Measurements from ENCODE around the gene TBC1D1. TPM values are rescaled to one million over a fixed set of nuclear protein-coding genes. Genes with fewer than 3 reads are reported as not detected.

Gene TBC1D1
- total RNA-seq, 1 donor from 2014 or later, result 113 TPM

DNA sequence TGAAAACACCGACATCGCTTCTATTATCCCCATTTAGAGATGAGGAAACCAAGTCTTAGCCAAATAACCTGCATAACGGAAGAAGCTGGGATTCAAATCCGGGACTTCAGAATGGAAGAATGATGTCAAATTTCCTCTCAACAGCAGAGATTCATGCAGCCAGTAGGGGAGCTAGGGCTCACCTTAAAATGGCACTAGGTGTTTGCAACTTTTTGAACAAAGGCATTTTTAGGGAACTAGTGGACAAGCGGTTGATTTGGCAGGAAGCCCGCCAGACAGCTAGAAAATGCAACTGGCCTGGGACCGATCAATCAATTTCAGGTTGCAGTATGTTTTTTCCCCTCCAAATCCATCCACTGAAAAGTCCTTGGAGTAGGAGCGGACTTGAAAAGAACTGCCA is 293.5 kb downstream of the TBC1D1 start:
- peaks cover 47% of the 10 kb centered on the region for H3K4me1 Mint-ChIP-seq
- no peak overlapping the region for H3K27ac Mint-ChIP-seq (ENCODE audit: unreplicated experiment)
- H3K27me3 Mint-ChIP-seq (ENCODE audit: low read depth), result no peaks in the 10 kb centered on the region
- TF ChIP-seq, protein P1, sequence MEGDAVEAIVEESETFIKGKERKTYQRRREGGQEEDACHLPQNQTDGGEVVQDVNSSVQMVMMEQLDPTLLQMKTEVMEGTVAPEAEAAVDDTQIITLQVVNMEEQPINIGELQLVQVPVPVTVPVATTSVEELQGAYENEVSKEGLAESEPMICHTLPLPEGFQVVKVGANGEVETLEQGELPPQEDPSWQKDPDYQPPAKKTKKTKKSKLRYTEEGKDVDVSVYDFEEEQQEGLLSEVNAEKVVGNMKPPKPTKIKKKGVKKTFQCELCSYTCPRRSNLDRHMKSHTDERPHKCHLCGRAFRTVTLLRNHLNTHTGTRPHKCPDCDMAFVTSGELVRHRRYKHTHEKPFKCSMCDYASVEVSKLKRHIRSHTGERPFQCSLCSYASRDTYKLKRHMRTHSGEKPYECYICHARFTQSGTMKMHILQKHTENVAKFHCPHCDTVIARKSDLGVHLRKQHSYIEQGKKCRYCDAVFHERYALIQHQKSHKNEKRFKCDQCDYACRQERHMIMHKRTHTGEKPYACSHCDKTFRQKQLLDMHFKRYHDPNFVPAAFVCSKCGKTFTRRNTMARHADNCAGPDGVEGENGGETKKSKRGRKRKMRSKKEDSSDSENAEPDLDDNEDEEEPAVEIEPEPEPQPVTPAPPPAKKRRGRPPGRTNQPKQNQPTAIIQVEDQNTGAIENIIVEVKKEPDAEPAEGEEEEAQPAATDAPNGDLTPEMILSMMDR (conservative IDR thresholded peaks at IDR 0.05), result peak; percentile 39
- no peak for DNase-seq (ENCODE audit: low read depth, low spot score)
- H3K36me3 Mint-ChIP-seq (ENCODE audit: low read depth), result peaks cover 11% of the 10 kb centered on the region
- H3K9me3 Mint-ChIP-seq, result peaks cover 6% of the 10 kb centered on the region
- H3K4me3 Mint-ChIP-seq, result no peak overlapping the region

DNA sequence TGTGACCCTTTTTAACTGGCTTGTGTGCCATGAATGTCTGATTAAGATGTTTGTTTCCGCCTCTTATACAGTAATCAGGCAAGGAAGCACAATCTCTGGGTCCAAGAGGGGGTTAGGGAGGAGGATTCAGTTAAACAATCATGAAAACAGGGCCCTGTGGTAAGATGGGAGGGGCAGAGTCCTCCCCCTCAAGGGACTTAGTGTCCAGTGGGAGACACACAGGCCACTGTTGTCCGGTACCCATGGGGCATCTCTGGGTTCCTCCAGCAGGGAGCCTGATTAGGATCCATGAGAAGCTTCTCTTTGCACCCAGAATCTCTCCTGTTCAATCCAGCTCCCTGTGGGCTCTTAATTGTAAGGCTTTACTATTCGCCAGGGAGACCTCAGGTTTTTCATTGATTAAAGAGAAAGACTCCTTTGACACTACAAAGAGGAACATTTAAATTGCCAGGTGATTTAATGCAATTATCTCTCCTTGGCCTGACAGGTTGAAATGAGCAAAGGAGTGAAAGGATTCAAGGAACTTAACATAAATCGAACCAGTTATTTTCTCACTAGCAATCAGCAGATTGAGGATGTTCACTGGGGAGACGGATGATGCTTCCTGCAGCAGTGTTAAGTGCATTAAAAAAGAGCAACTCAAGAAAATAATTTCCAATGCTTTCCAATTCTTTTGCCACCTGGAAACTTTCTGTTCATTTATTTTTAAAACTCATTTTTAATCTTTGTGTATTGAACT is 294.7 kb downstream of the TBC1D1 start:
- TF ChIP-seq, protein P1 (conservative IDR thresholded peaks at IDR 0.05), result no peak
- no peak overlapping the region for H3K4me3 Mint-ChIP-seq
- H3K36me3 Mint-ChIP-seq (ENCODE audit: low read depth), result peaks cover 11% of the 10 kb centered on the region
- no peak for DNase-seq (ENCODE audit: low read depth, low spot score)
- peaks cover 6% of the 10 kb centered on the region for H3K9me3 Mint-ChIP-seq
- H3K4me1 Mint-ChIP-seq, result peaks cover 45% of the 10 kb centered on the region
- H3K27ac Mint-ChIP-seq (ENCODE audit: unreplicated experiment), result peak overlapping the region; percentile 86
- H3K27me3 Mint-ChIP-seq (ENCODE audit: low read depth), result no peaks in the 10 kb centered on the region

DNA sequence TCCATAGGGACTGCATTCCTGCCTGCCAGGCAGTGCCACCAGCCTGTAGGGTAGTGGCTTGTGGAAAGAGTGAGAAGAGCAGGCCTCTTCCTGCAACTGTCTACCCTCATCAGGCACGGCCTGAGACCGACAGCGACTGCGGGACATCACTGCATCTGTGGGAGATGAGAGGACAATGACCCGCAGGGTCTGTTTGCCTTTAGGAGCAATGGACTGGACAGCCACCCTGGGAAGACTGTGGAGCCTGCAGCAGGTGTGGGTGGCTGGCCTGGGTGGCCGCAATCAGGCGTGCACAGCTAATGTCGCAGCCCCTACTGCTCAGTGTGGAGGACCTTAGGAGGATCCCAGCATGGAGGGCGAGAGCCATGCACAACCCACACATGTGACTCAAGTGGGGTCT is 297.3 kb downstream of the TBC1D1 start:
- H3K27ac Mint-ChIP-seq (ENCODE audit: unreplicated experiment), result no peak overlapping the region
- peaks cover 6% of the 10 kb centered on the region for H3K9me3 Mint-ChIP-seq
- H3K36me3 Mint-ChIP-seq (ENCODE audit: low read depth), result peaks cover 9% of the 10 kb centered on the region
- TF ChIP-seq, protein P1 (conservative IDR thresholded peaks at IDR 0.05), result no peak
- DNase-seq (ENCODE audit: low read depth, low spot score), result no peak
- H3K27me3 Mint-ChIP-seq (ENCODE audit: low read depth), result no peaks in the 10 kb centered on the region
- peaks cover 59% of the 10 kb centered on the region for H3K4me1 Mint-ChIP-seq
- H3K4me3 Mint-ChIP-seq, result no peak overlapping the region

DNA sequence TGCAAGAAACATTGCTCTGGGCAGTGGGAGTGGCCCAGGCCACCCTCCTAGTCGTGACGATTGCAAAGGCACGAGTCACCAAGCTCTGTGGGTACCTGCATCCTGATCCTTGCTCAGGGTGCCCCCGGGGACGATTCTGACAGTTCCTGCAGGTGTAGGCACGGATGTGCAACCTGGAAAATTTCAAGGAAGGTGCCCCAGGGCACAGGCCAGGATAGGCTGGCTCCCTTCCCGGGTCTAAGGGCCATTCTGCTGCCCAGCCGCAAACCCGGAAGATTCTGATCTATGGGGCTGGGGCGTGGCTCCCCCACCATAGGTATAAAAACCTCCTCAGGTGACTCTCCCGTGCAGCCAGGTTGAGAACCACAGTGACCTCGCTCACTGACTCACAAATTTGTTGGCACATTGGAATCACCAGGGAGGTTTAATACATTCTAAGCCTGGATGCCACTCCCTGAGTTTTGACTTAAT is 297.8 kb downstream of the TBC1D1 start:
- Mint-ChIP-seq H3K27me3 (ENCODE audit: low read depth) (no peaks in the 10 kb centered on the region), H3K4me1 (peaks cover 59% of the 10 kb centered on the region), H3K4me3 (no peak overlapping the region), H3K9me3 (peaks cover 6% of the 10 kb centered on the region), H3K36me3 (ENCODE audit: low read depth) (peaks cover 9% of the 10 kb centered on the region), H3K27ac (ENCODE audit: unreplicated experiment) (no peak overlapping the region)
- DNase-seq (ENCODE audit: low read depth, low spot score), result no peak
- TF ChIP-seq, protein P1 (conservative IDR thresholded peaks at IDR 0.05), result no peak

Other genes with a start within 250 kb of the TBC1D1 start
- gene RELL1, start 204.7 kb upstream of the TBC1D1 start, total RNA-seq, result 30.3 and 33.6 TPM in 2 replicates
- gene PGM2, start 64.4 kb upstream of the TBC1D1 start, total RNA-seq, result 28.5 and 28.7 TPM in 2 replicates
- not detected in 2 replicates for gene PTTG2, start 69.3 kb downstream of the TBC1D1 start, total RNA-seq